Glutamatergic neuron (in vitro differentiated cells): ENCODE results near the gene EML6. TPM values are rescaled to one million over a fixed set of nuclear protein-coding genes. Genes with fewer than 3 reads are reported as not detected.
A peak's percentile ranks its signal among the peaks of the same experiment; 100 is the strongest.

Source experiments
- DNase-seq: peaks from one replicate; pipeline ENCODE4 v3.0.0; 2022
- H3K27ac Mint-ChIP-seq: one replicate; pipeline ENCODE4 v1.8.0; 2020; ENCODE audit warnings: mild to moderate bottlenecking, mixed read lengths, inconsistent platforms; ENCODE audit not compliant: unreplicated experiment
- H3K27me3 Mint-ChIP-seq: one replicate; pipeline ENCODE4 v1.8.0; 2020; ENCODE audit warnings: mild to moderate bottlenecking, moderate library complexity, mixed read lengths, inconsistent platforms; ENCODE audit not compliant: unreplicated experiment
- H3K36me3 Mint-ChIP-seq: one replicate; pipeline ENCODE4 v1.8.0; 2020; ENCODE audit warnings: mild to moderate bottlenecking, mixed read lengths, inconsistent platforms; ENCODE audit not compliant: unreplicated experiment
- H3K4me1 Mint-ChIP-seq: one replicate; pipeline ENCODE4 v1.8.0; 2020; ENCODE audit warnings: mild to moderate bottlenecking, low read depth, mixed read lengths, inconsistent platforms; ENCODE audit not compliant: unreplicated experiment
- H3K4me3 Mint-ChIP-seq: one replicate; pipeline ENCODE4 v1.8.0; 2020; ENCODE audit warnings: mild to moderate bottlenecking, mixed read lengths, inconsistent platforms; ENCODE audit not compliant: unreplicated experiment
- H3K9me3 Mint-ChIP-seq: one replicate; pipeline ENCODE4 v1.8.0; 2020; ENCODE audit warnings: mild to moderate bottlenecking, moderate library complexity, mixed read lengths, inconsistent platforms; ENCODE audit not compliant: unreplicated experiment
- CTCF ChIP-seq: fragments of 200-600 bp; sonication (generic); IDR thresholded peaks from one replicate; pipeline ENCODE4 v1.5.0; 2021; ENCODE audit not compliant: partially characterized antibody, unreplicated experiment
- total RNA-seq: library from RNA; stranded (reverse); fragmentation: NEBNext Ultra II Directional; extraction: Animal tissue kit (Norgen Biotek cat#: 25700); gene quantifications from one replicate; pipeline ENCODE4 v1.2.1, GENCODE V29; 2021; ENCODE audit not compliant: unreplicated experiment

Gene EML6
- total RNA-seq, 1 donor from 2014 or later, result 0.91 TPM

- H3K4me3 Mint-ChIP-seq, result no peak overlapping the region
- no peaks in the 10 kb centered on the region for H3K4me1 Mint-ChIP-seq
- H3K9me3 Mint-ChIP-seq, result peaks cover 4% of the 10 kb centered on the region
- H3K27me3 Mint-ChIP-seq, result no peaks in the 10 kb centered on the region
- TF ChIP-seq CTCF, result no peak
- H3K36me3 Mint-ChIP-seq, result peaks cover 8% of the 10 kb centered on the region
- peak overlapping the region; percentile 64 for H3K27ac Mint-ChIP-seq
- DNase-seq, result no peak
Observed at GRCh38 chr2:54699665-54700064, 23.8 kb upstream of the EML6 start.

DNA sequence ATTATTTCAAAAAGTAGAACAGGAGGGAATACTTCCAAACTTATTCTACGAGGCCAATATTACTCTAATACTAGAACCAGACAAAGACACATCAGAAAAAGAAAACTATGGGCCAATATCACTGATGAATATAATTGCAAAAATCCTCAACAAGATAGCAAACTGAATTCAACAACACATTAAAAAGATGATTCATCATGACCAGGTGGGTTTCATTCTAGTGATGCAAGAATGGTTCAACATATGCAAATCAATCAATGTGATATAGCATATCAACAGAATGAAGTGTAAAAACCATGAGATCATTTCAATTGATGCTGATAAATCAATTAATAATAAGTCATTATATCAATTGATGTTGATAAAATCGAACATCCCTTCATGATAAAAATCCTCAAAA lies 22.4 kb upstream of the EML6 start:
- no peak for DNase-seq
- Mint-ChIP-seq H3K36me3 (peaks cover 8% of the 10 kb centered on the region), H3K4me1 (no peaks in the 10 kb centered on the region), H3K27me3 (no peaks in the 10 kb centered on the region), H3K9me3 (peaks cover 4% of the 10 kb centered on the region), H3K4me3 (no peak overlapping the region), H3K27ac (no peak overlapping the region)
- TF ChIP-seq CTCF, result no peak

GRCh38 chr2:54704238-54704637 lies 19.2 kb upstream of the EML6 start:
- no peaks in the 10 kb centered on the region for H3K4me1 Mint-ChIP-seq
- H3K9me3 Mint-ChIP-seq, result peaks cover 1% of the 10 kb centered on the region
- no peaks in the 10 kb centered on the region for H3K36me3 Mint-ChIP-seq
- H3K27ac Mint-ChIP-seq, result no peak overlapping the region
- no peak overlapping the region for H3K4me3 Mint-ChIP-seq
- H3K27me3 Mint-ChIP-seq, result no peaks in the 10 kb centered on the region
- no peak for DNase-seq
- no peak for TF ChIP-seq CTCF

DNA sequence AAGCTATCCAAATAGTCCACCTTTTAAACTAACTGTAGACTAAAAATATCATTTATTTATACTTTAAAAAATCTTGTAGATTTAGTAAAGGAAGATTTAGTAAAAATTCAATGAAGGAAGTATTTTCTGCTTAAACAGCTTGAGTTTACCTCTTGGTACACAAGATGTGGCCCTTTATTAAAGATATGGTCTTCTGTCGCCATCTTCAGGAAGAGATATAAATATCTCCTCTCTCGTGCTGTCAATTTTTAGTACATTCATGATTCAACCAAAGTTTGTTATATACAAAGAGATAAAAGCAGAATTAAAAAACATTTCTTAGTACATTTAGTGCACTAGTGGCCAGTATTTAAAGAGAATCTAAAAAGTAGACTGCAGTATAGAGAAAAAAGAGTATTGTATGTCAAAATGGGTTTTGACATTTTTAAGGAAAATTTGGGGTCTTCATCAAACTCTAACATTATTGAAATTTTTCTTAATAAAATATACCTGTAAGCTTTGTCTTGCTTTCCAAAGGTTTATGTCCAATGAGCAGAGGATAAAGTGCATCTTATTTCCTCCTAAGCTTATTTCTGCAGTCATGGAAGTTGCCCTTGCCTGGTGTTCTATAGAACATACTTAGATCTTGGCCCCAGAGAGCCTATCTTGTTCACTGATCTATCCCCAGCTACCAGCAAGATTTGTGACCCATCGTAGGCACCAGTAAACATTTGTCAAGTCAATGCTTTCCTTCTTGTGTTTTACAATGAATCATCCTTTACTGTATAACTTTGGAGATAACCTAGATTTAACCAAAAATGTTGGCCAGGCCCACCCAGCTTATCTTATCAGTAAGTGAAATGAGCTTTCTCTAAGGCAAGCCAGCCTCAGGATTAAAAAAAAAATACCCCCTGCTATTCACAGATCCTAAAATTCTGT lies 18.5 kb upstream of the EML6 start:
- TF ChIP-seq CTCF, result no peak
- peaks cover 3% of the 10 kb centered on the region for H3K27me3 Mint-ChIP-seq

DNA sequence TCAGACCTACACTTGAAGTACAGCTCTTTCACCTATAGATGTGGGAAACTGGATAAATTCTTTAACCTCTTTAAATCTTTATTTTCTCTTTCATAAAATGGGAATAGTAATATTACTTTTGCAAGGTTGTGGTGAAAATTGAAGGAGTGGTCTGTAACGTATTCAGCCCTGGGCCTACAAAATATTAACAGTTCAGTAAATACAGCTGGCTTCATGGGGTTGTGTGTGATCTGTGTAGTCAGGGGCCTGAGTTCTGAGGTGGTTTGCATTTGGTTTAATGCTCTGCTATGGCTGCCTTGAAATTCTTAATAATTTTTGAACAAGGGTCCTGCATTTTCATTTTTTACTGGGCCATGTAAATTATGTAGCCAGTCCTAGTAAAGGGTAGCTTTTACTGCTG lies 16.8 kb upstream of the EML6 start:
- DNase-seq, result no peak
- no peaks in the 10 kb centered on the region for H3K4me1 Mint-ChIP-seq

More for the DNA sequence above, 18.5 kb upstream of the EML6 start:
- H3K9me3 Mint-ChIP-seq, result no peaks in the 10 kb centered on the region
- no peaks in the 10 kb centered on the region for H3K4me1 Mint-ChIP-seq
- no peak for DNase-seq
- no peaks in the 10 kb centered on the region for H3K36me3 Mint-ChIP-seq
- no peak overlapping the region for H3K4me3 Mint-ChIP-seq
- no peak overlapping the region for H3K27ac Mint-ChIP-seq

More for the DNA sequence above, 16.8 kb upstream of the EML6 start:
- Mint-ChIP-seq H3K9me3 (peaks cover 3% of the 10 kb centered on the region), H3K27me3 (peaks cover 5% of the 10 kb centered on the region), H3K27ac (no peak overlapping the region), H3K36me3 (no peaks in the 10 kb centered on the region), H3K4me3 (no peak overlapping the region)
- no peak for TF ChIP-seq CTCF
